IMR-90 (cell line): ENCODE measurements around the gene CSNK2A2. TPM values are rescaled to one million over a fixed set of nuclear protein-coding genes. Genes with fewer than 3 reads are reported as not detected.

ENCODE experiments used
- ATAC-seq: fragments of 200-7000 bp; cut with Tn5 transposase; 2 replicates; pipeline ENCODE4 v1.9.1; 2020; ENCODE audit warnings: low read depth, mild to moderate bottlenecking, moderate library complexity
- BruUV-seq: library from RNA; stranded (reverse); fragments of 400-500 nt; replicated peaks from 2 replicates; lab custom pipeline; 2021; lab: Mats Ljungman, UMichigan
- CTCF ChIA-PET: fragments of 300-600 bp; formaldehyde crosslinking; extraction: SDS; loops from one replicate; lab custom pipeline; 2021; ENCODE audit warnings: antibody characterized with exemption; lab: Yijun Ruan, JAX
- POLR2A ChIA-PET: fragments of 300-600 bp; sonication (Branson Sonifier 250); formaldehyde crosslinking; loops from one replicate; lab custom pipeline; 2022; ENCODE audit warnings: antibody characterized with exemption; ENCODE audit not compliant: unreplicated experiment; lab: Charles Lee
- DNase-seq: peaks from one replicate; pipeline ENCODE4 v3.0.0; 2013
- H2AFZ ChIP-seq: replicated peaks from 2 replicates; pipeline ENCODE3; 2013; ENCODE audit warnings: low read length, mild to moderate bottlenecking; ENCODE audit not compliant: poor library complexity
- H2AK5ac ChIP-seq: 2 replicates; pipeline ENCODE4 v1.6.1; 2013; ENCODE audit warnings: low read depth, low read length, inconsistent platforms
- H2AK9ac ChIP-seq: replicated peaks from 2 replicates; pipeline ENCODE3; 2013; ENCODE audit warnings: mild to moderate bottlenecking, low read depth, low read length, moderate library complexity; ENCODE audit not compliant: poor library complexity
- H2BK120ac ChIP-seq: 2 replicates; pipeline ENCODE4 v1.6.1; 2013; ENCODE audit warnings: low read depth, low read length, inconsistent platforms
- H2BK15ac ChIP-seq: 3 replicates; pipeline ENCODE4 v1.6.1; 2013; ENCODE audit warnings: low read depth, low read length, inconsistent platforms
- H2BK20ac ChIP-seq: 2 replicates; pipeline ENCODE4 v1.6.1; 2013; ENCODE audit warnings: low read depth, mild to moderate bottlenecking, inconsistent platforms, low read length, moderate library complexity
- H2BK5ac ChIP-seq: 2 replicates; pipeline ENCODE4 v1.6.1; 2013; ENCODE audit warnings: mild to moderate bottlenecking, low read depth, low read length, inconsistent platforms; ENCODE audit not compliant: poor library complexity, severe bottlenecking
- H3K14ac ChIP-seq: replicated peaks from 2 replicates; pipeline ENCODE4 v1.6.1; 2013; ENCODE audit warnings: low read depth, low read length, inconsistent platforms
- H3K18ac ChIP-seq: 2 replicates; pipeline ENCODE4 v1.6.1; 2013; ENCODE audit warnings: low read depth, low read length, control low read depth
- H3K23ac ChIP-seq: 2 replicates; pipeline ENCODE4 v1.6.1; 2013; ENCODE audit warnings: low read depth, low read length, inconsistent platforms
- H3K27ac ChIP-seq: 2 replicates; pipeline ENCODE4 v1.5.1; 2013; ENCODE audit warnings: mild to moderate bottlenecking, control low read depth, low read length; ENCODE audit not compliant: insufficient read depth
- H3K27me3 ChIP-seq: 2 replicates; pipeline ENCODE4 v1.6.1; 2013; ENCODE audit warnings: low read length; ENCODE audit not compliant: control insufficient read depth, insufficient read depth
- H3K36me3 ChIP-seq: 2 replicates; pipeline ENCODE4 v1.6.1; 2013; ENCODE audit warnings: low read length, mixed read lengths; ENCODE audit not compliant: control insufficient read depth, insufficient read depth
- H3K4ac ChIP-seq: 2 replicates; pipeline ENCODE4 v1.6.1; 2013; ENCODE audit warnings: low read depth, low read length, inconsistent platforms
- H3K4me1 ChIP-seq: 2 replicates; pipeline ENCODE4 v1.6.1; 2013; ENCODE audit warnings: low read length, mixed read lengths; ENCODE audit not compliant: control insufficient read depth, insufficient read depth
- H3K4me2 ChIP-seq: 2 replicates; pipeline ENCODE4 v1.6.1; 2013; ENCODE audit warnings: low read depth, mild to moderate bottlenecking, control low read depth, low read length, moderate library complexity
- H3K4me3 ChIP-seq: 2 replicates; pipeline ENCODE4 v1.5.1; 2013; ENCODE audit warnings: low read depth, mild to moderate bottlenecking, control low read depth, low read length, moderate library complexity; ENCODE audit not compliant: insufficient read depth
- H3K56ac ChIP-seq: 2 replicates; pipeline ENCODE4 v1.6.1; 2013; ENCODE audit warnings: low read length, inconsistent platforms; ENCODE audit not compliant: insufficient read depth; ENCODE audit errors: extremely low read depth
- H3K79me1 ChIP-seq, 2 experiments: 2 replicates each; pipeline ENCODE4 v1.6.1; 2013; ENCODE audit warnings: low read length in 2 of 2, inconsistent platforms in 1 of 2, low read depth in 1 of 2
- H3K9ac ChIP-seq: 2 replicates; pipeline ENCODE4 v1.6.1; 2013; ENCODE audit warnings: low read depth, low read length, control low read depth
- H3K9me1 ChIP-seq: 2 replicates; pipeline ENCODE4 v1.6.1; 2013; ENCODE audit warnings: low read length, inconsistent platforms; ENCODE audit not compliant: insufficient read depth
- H3K9me3 ChIP-seq: 2 replicates; pipeline ENCODE4 v1.6.1; 2013; ENCODE audit warnings: low read length; ENCODE audit not compliant: control insufficient read depth, insufficient read depth
- H4K20me1 ChIP-seq: 2 replicates; pipeline ENCODE4 v1.6.1; 2013; ENCODE audit warnings: low read length, inconsistent platforms; ENCODE audit not compliant: insufficient read depth
- H4K5ac ChIP-seq: 2 replicates; pipeline ENCODE4 v1.6.1; 2013; ENCODE audit warnings: mild to moderate bottlenecking, low read depth, low read length, control low read depth
- H4K8ac ChIP-seq, 2 experiments: 2 replicates each; pipeline ENCODE4 v1.6.1; 2013; ENCODE audit warnings: low read depth in 2 of 2, low read length in 2 of 2, control low read depth in 1 of 2, inconsistent platforms in 1 of 2
- H4K91ac ChIP-seq: 2 replicates; pipeline ENCODE4 v1.6.1; 2013; ENCODE audit warnings: low read depth, low read length, inconsistent platforms; ENCODE audit not compliant: insufficient read depth
- CHD1 ChIP-seq: IDR thresholded peaks from 2 replicates; pipeline ENCODE4 v1.6.1; 2012; ENCODE audit warnings: low read depth, low read length, improper control_type of control experiment
- WGBS, 2 experiments: methylation state at CpG; one replicate each; pipeline versions ENCODE4 v1.1.5 to v1.1.7; 2013; ENCODE audit warnings: missing lambda C conversion rate in 2 of 2; ENCODE audit not compliant: insufficient read length in 1 of 2; ENCODE audit errors: extremely low coverage in 2 of 2; 5-methylcytosine and 5-hydroxymethylcytosine counted together
- dilution Hi-C: fragments of 300-500 bp; cut with HindIII; formaldehyde crosslinking; loops from one replicate; pipeline ENCODE4 v1.14.3; 2018; ENCODE audit warnings: low sequenced_read_pairs; ENCODE audit not compliant: unreplicated experiment
- in situ Hi-C: fragments of 300-500 bp; cut with MboI; formaldehyde crosslinking; loops from 3 replicates; pipeline ENCODE4 v1.14.3; 2019; ENCODE audit warnings: low sequenced_read_pairs, inconsistent platforms, mixed read lengths
- intact Hi-C: fragments of 100-400 bp; cut with micrococcal nuclease; formaldehyde crosslinking; loops from 2 replicates; pipeline ENCODE4 v1.10.0; 2022
- polyA plus RNA-seq, 3 experiments: library from polyadenylated mRNA; depleted of rRNA; stranded (reverse); fragments of >200 nt; gene quantifications; 2 replicates each; pipeline ENCODE4 v1.2.3, GENCODE V29; 2012; ENCODE audit warnings: low replicate concordance in 1 of 3
- total RNA-seq: library from RNA; depleted of rRNA; stranded (reverse); fragments of >200 nt; gene quantifications from 2 replicates; pipeline ENCODE4 v1.2.3, GENCODE V29; 2012

The CSNK2A2 gene
- total and polyA plus RNA-seq, 2 of the 4 experiments (the other 2 are of a cell fraction) = 15.6 to 27.5 TPM

- no peak overlapping the region for H3K23ac ChIP-seq
- no peak for TF ChIP-seq CHD1
These were observed 40.7 kb downstream of the CSNK2A2 start for GRCh38 chr16:58157239-58157638.

More at GRCh38 chr16:58157239-58157638, 40.7 kb downstream of the CSNK2A2 start:
- H3K4me2 ChIP-seq = no peak overlapping the region
- no peak overlapping the region for H3K4me3 ChIP-seq
- intact Hi-C loops = no loop called here
- H2AK9ac ChIP-seq = no peak overlapping the region
- H2BK15ac ChIP-seq = no peak overlapping the region
- in situ Hi-C loops = no loop called here
- DNase-seq (no peak), ATAC-seq (no peak)
- no TSS peak for BruUV-seq
- no peaks in the 10 kb centered on the region for H4K20me1 ChIP-seq
- no peak overlapping the region for H3K56ac ChIP-seq
- no peak overlapping the region for H2BK120ac ChIP-seq
- dilution Hi-C loops = no loop called here
- H3K27ac ChIP-seq = no peak overlapping the region
- H3K4ac ChIP-seq = no peak overlapping the region
- H3K14ac ChIP-seq = no peak overlapping the region
- H2BK20ac ChIP-seq = no peak overlapping the region
- no peak overlapping the region for H4K8ac ChIP-seq
- no peaks in the 10 kb centered on the region for H3K9me3 ChIP-seq
- POLR2A ChIA-PET = no interaction called here
- H3K79me1 ChIP-seq = no peaks in the 10 kb centered on the region
- H3K36me3 ChIP-seq = peaks cover 24% of the 10 kb centered on the region
- H2AFZ ChIP-seq = no peak overlapping the region
- no peak overlapping the region for H3K18ac ChIP-seq
- CTCF ChIA-PET = no interaction called here
- no CpG with 5 or more reads among the region's 2 CpGs for WGBS, 2 experiments
- H3K9ac ChIP-seq = no peak overlapping the region
- H4K91ac ChIP-seq = no peak overlapping the region
- no peak overlapping the region for H4K5ac ChIP-seq
- no peaks in the 10 kb centered on the region for H3K4me1 ChIP-seq
- H2AK5ac ChIP-seq = no peak overlapping the region
- no peaks in the 10 kb centered on the region for H3K27me3 ChIP-seq
- H3K9me1 ChIP-seq = no peaks in the 10 kb centered on the region; the same call in 1 of the 2 replicates
- no peak overlapping the region for H2BK5ac ChIP-seq
